ENCODE results near the gene COL5A1. TPM values are rescaled to one million over a fixed set of nuclear protein-coding genes. Genes with fewer than 3 reads are reported as not detected.

COL5A1 gene
- total and polyA plus RNA-seq, 4 donors = 12.2 to 169 (median 65.4) TPM

DNA sequence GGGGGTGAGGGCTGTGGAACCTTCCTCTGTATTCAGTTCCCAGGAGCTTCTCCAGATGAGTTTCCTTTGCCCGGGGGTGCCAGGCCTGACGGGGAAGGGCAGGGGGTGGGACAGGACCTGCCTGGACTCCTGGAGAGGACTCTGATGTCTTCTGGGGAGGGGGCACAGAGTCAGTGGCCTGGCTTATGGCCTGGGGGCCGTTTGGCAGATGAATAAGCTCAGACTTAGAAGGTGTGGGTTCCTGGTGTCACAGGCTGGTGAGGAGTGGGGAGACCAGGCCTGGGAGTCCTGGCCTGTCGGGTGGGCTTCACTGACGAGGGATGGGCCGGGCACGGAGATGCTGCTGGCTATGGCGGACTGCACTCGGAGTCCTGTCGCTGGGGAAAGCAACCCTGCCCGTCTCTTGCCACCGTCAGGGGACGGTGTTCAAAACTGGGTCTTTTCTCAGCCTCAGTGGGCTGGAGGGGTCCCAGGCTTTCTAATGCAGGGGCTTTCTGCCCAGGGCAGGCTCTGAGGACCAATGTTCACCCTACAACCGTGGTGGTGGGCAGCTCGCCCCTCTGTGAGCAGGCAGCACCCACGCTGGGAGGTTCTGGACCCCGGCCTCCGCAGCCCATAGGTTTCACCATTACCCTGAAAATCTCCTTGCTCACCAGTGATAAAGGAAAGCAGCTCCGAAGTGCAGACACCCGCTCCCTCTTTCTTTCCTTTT, 16.2 kb downstream of the COL5A1 start:
- peaks cover 0 to 10% (median 2%) of the 10 kb centered on the region in 4 donors for H3K9me3 ChIP-seq (ENCODE audit: control insufficient read depth in 4 of 4, insufficient read depth in 3 of 4, low read length in 3 of 4)
- H3K4me1 ChIP-seq (ENCODE audit: control insufficient read depth in 5 of 5, insufficient read depth in 5 of 5, low read length in 5 of 5) = peaks cover 0 to 43% (median 15%) of the 10 kb centered on the region in 5 donors
- no peak overlapping the region for H3K9ac ChIP-seq (ENCODE audit: insufficient read depth in 1 of 2, low read length in 2 of 2)
- peaks cover 0 to 8% (median 0%) of the 10 kb centered on the region in 4 donors for H3K36me3 ChIP-seq (ENCODE audit: control insufficient read depth in 4 of 4, insufficient read depth in 4 of 4, low read length in 4 of 4)
- DNase-seq (no peak), ATAC-seq (ENCODE audit: insufficient read depth, low FRiP score) (no peak)
- no peak overlapping the region for H3K27ac ChIP-seq (ENCODE audit: low read depth in 1 of 2, low read length in 1 of 2)
- H3K27me3 ChIP-seq (ENCODE audit: control insufficient read depth in 3 of 3, insufficient read depth in 3 of 3, low read length in 2 of 3) = no peaks in the 10 kb centered on the region
- no peak overlapping the region for H3K4me3 ChIP-seq
- no peak for TF ChIP-seq CTCF (IDR thresholded peaks at IDR 0.05; ENCODE audit: control extremely low read depth, extremely low read depth)
- 87 to 91% methylated on average over 19 to 20 of the region's 20 CpGs for WGBS, 2 donors

DNA sequence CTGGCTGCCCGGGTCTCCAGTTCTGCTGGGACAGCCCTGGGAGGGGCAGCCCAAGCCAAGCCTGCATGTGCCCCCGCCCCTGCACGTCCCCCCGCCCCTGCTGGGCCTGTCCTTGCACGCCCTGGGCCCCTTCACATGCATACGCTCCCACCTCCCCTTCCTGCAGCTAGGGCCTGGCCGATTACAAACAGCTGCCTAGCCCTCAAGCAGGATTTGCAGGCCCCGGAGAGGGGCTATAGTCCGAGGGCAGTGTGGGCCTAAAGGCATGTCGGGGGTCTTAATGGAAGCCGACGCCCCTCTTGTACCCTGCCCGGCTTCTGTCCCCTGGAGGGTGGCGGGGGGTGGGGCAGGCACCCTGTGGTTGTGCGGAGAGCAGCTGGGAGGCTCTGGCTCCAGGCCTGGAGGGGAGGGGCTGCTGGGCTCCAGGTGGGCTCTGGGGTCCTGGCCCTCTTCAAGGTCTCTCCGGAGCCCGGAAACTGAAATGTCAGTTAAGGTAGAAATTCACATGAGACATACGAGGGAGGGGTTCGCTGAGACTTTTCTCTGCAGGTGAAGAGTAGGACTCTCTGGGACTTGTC, 16.9 kb downstream of the COL5A1 start:
- H3K36me3 ChIP-seq (ENCODE audit: control insufficient read depth in 4 of 4, insufficient read depth in 4 of 4, low read length in 4 of 4) = peaks cover 0 to 4% (median 0%) of the 10 kb centered on the region in 4 donors
- TF ChIP-seq CTCF (IDR thresholded peaks at IDR 0.05; ENCODE audit: control extremely low read depth, extremely low read depth) = no peak
- WGBS, 2 donors = 83 to 88% methylated on average over 19 of the region's 19 CpGs
- ATAC-seq (ENCODE audit: insufficient read depth, low FRiP score) (no peak), DNase-seq (no peak)
- no peaks in the 10 kb centered on the region for H3K27me3 ChIP-seq (ENCODE audit: control insufficient read depth in 3 of 3, insufficient read depth in 3 of 3, low read length in 2 of 3)
- H3K9ac ChIP-seq (ENCODE audit: insufficient read depth in 1 of 2, low read length in 2 of 2) = no peak overlapping the region
- H3K27ac ChIP-seq (ENCODE audit: low read depth in 1 of 2, low read length in 1 of 2) = peak overlapping the region in 1 of 2 donors; percentile 9
- no peak overlapping the region for H3K4me3 ChIP-seq
- H3K9me3 ChIP-seq (ENCODE audit: control insufficient read depth in 4 of 4, insufficient read depth in 3 of 4, low read length in 3 of 4) = peaks cover 0 to 10% (median 2%) of the 10 kb centered on the region in 4 donors
- peaks cover 0 to 48% (median 18%) of the 10 kb centered on the region in 5 donors for H3K4me1 ChIP-seq (ENCODE audit: control insufficient read depth in 5 of 5, insufficient read depth in 5 of 5, low read length in 5 of 5)

DNA sequence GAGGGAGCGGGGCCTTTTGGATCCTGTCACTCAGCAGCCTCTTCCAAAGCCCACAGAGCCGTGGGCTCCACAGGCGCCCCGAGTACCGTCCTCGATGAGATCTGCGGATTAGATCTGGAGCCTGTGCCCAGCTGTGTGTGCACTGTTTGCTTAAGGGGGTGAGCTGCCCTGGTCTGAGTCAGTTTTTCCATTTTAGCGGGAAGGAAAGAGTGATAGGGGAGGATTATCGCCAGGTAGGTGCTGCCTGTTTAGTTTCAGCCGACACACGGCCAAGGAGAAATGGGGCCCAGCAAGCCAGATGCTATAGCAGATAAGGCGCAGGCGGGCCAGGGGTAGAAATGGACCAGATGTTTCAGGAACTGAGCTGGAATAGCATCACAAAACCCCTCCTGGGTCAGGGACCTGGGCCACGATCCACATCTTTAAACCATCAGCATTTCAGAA, 18.1 kb downstream of the COL5A1 start:
- H3K36me3 ChIP-seq (ENCODE audit: control insufficient read depth in 4 of 4, insufficient read depth in 4 of 4, low read length in 4 of 4) = peaks cover 0 to 9% (median 0%) of the 10 kb centered on the region in 4 donors
- no peaks in the 10 kb centered on the region for H3K27me3 ChIP-seq (ENCODE audit: control insufficient read depth in 3 of 3, insufficient read depth in 3 of 3, low read length in 2 of 3)
- no peak overlapping the region for H3K9ac ChIP-seq (ENCODE audit: insufficient read depth in 1 of 2, low read length in 2 of 2)
- H3K27ac ChIP-seq (ENCODE audit: low read depth in 1 of 2, low read length in 1 of 2) = no peak overlapping the region
- no peak overlapping the region for H3K4me3 ChIP-seq
- ATAC-seq (ENCODE audit: insufficient read depth, low FRiP score) (no peak), DNase-seq (no peak)
- no peak for TF ChIP-seq CTCF (IDR thresholded peaks at IDR 0.05; ENCODE audit: control extremely low read depth, extremely low read depth)
- H3K9me3 ChIP-seq (ENCODE audit: control insufficient read depth in 4 of 4, insufficient read depth in 3 of 4, low read length in 3 of 4) = peaks cover 0 to 10% (median 2%) of the 10 kb centered on the region in 4 donors
- 74 to 81% methylated on average over 14 of the region's 14 CpGs for WGBS, 2 donors
- H3K4me1 ChIP-seq (ENCODE audit: control insufficient read depth in 5 of 5, insufficient read depth in 5 of 5, low read length in 5 of 5) = peaks cover 0 to 48% (median 18%) of the 10 kb centered on the region in 5 donors

Data from lung (tissue), 12 donors.